Measurements from ENCODE around the gene SNAP29.
"Not testable (repeated sequence)": the region's sequence is repeated elsewhere in the genome, so short reads cannot be mapped to it uniquely, and the experiment has no call there.

SNAP29 gene

DNA sequence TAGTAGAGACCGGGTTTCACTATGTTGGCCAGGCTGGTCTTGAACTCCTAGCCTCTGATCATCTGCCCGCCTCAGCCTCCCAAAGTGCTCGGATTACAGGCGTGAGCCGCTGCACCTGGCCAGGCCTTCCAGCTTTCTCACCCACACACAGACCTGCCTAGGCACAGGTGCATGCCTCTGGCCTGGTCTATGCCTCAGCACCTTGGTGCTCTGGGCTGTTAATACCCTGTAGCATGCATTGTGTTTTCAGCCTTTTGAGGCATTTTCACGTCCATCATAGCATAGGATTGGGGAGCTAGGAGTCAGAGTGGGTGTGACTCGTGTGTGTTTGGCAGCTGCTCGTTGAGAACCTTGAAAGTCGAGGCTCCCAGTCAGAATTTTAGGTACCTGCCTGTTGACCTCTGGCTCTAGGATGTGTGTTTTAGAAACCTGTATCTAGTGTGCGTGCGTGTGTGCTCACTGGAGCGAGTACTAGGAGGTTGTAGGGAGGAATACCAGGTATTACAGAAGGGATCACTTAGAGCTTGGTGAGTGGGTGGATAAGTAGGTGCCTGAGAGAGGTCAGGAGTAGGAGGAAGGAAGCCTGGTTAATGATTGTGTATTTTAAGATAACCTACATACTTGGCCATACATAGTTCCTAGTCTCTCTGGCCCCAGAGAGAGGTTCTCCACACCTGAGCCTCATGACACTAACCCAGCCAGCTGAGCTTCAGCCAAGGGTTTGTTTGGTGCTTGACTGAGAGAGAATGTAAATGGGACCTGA is 78.4 kb downstream of the SNAP29 start:
- no peak for DNase-seq
- Mint-ChIP-seq H3K4me3 (no peak overlapping the region), H3K27ac (peak overlapping the region; percentile 51), H3K36me3 (ENCODE audit: low read depth) (peaks cover 87% of the 10 kb centered on the region), H3K9me3 (no peaks in the 10 kb centered on the region), H3K27me3 (no peaks in the 10 kb centered on the region), H3K4me1 (ENCODE audit: low read depth) (peaks cover 77% of the 10 kb centered on the region)

- no peaks in the 10 kb centered on the region for H3K27me3 Mint-ChIP-seq
- H3K4me3 Mint-ChIP-seq = no peak overlapping the region
- peaks cover 90% of the 10 kb centered on the region for H3K36me3 Mint-ChIP-seq (ENCODE audit: low read depth)
- no peaks in the 10 kb centered on the region for H3K9me3 Mint-ChIP-seq
- no peak overlapping the region for H3K27ac Mint-ChIP-seq
- H3K4me1 Mint-ChIP-seq (ENCODE audit: low read depth) = peaks cover 78% of the 10 kb centered on the region
- no peak for DNase-seq
Observed at GRCh38 chr22:20937794-20938671, 79.2 kb downstream of the SNAP29 start.

DNA sequence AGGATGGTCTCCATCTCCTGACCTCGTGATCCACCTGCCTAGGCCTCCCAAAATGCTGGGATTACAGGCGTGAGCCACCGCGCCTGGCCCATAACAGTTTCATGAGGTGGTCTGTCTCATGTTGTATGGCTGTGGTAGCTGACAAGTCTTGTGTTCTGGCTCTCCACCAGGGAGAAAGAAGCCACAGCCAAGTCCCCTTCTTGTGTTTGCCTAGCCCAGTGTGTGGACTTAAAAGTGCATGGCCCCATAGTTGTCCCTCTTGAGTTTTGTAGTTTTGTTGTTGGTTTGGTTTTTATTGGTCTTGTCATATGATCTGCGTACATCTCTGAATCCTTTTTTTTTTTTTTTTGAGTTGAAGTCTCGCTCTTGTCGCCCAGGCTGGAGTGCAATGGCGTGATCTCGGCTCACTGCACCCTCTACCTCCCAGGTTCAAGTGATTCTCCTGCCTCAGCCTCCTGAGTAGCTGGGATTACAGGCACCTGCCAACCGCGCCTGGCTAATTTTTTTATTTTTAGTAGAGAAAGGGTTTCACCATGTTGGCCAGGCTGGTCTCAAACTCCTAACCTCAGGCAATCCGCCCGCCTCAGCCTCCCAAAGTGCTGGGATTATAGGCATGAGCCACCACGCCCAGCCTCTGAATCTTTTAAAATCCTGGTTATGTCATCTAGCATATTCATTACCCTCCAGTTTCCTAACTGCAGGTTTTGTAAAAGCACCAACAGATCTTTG is 80.8 kb downstream of the SNAP29 start:
- H3K27ac Mint-ChIP-seq, H3K4me3 Mint-ChIP-seq, H3K9me3 Mint-ChIP-seq, DNase-seq, H3K27me3 Mint-ChIP-seq: not testable (repeated sequence)
- Mint-ChIP-seq H3K4me1 (ENCODE audit: low read depth) (peaks cover 77% of the 10 kb centered on the region), H3K36me3 (ENCODE audit: low read depth) (peaks cover 87% of the 10 kb centered on the region)

DNA sequence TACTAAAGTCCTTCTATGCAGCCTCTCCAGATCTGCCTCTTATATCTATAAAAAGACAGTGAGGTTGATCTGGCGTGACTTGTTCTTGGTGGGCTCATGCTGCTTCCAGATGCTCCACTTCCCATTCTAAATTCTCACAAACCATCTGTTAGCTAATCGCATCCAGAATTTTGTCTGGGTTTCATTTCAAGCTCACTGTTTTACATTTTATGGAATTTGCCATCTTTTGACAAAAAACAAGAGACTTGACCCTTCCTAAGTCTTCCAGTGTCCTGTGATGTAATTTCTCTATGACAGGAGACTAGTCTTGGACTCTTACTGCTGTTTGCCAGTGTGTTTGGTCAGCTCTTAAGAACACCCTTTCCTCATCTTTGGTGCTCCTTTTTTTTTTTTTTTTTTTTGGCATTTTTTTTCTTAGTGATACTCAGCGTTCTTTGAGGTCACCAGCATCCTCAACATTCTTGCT is 81.4 kb downstream of the SNAP29 start:
- peaks cover 85% of the 10 kb centered on the region for H3K36me3 Mint-ChIP-seq (ENCODE audit: low read depth)
- no peaks in the 10 kb centered on the region for H3K27me3 Mint-ChIP-seq
- no peak for DNase-seq

More for the DNA sequence above, 81.4 kb downstream of the SNAP29 start:
- H3K27ac Mint-ChIP-seq = peak overlapping the region; percentile 16
- H3K9me3 Mint-ChIP-seq = no peaks in the 10 kb centered on the region
- no peak overlapping the region for H3K4me3 Mint-ChIP-seq
- peaks cover 75% of the 10 kb centered on the region for H3K4me1 Mint-ChIP-seq (ENCODE audit: low read depth)
